ENCODE data around the gene MBD5. TPM values are rescaled to one million over a fixed set of nuclear protein-coding genes. Genes with fewer than 3 reads are reported as not detected.
"Not testable (repeated sequence)": the region's sequence is repeated elsewhere in the genome, so short reads cannot be mapped to it uniquely, and the experiment has no call there.

Gene MBD5
- total RNA-seq, 2 experiments from 2014 or later: 13.6 to 18.5 TPM

GRCh38 chr2:148530350-148530749 is 509.5 kb downstream of the MBD5 start:
- CTCF ChIA-PET: no interaction called here
- POLR2A ChIA-PET: no interaction called here

- CTCF ChIA-PET: no interaction called here
- POLR2A ChIA-PET: no interaction called here
These were observed 510.3 kb downstream of the MBD5 start for GRCh38 chr2:148531235-148531634.

- CTCF ChIA-PET: interaction anchor here (0.9 kb wide), 1 partner anchor 22 kb away, joined by 3 read pairs; no protein-coding TSS in a partner anchor
- POLR2A ChIA-PET: interaction anchor here (0.7 kb wide), 1 partner anchor 9 kb away, joined by 3 read pairs; no protein-coding TSS in a partner anchor
These were observed 511.0 kb downstream of the MBD5 start for GRCh38 chr2:148531669-148532428.

GRCh38 chr2:148533004-148533403 is 512.1 kb downstream of the MBD5 start:
- ChIA-PET POLR2A (no interaction called here), CTCF (no interaction called here)

- CTCF ChIA-PET: no interaction called here
- POLR2A ChIA-PET: no interaction called here
These were observed 512.8 kb downstream of the MBD5 start for GRCh38 chr2:148533685-148534084.

GRCh38 chr2:148534416-148535204 is 513.7 kb downstream of the MBD5 start:
- CTCF ChIA-PET: no interaction called here
- POLR2A ChIA-PET: no interaction called here

GRCh38 chr2:148538375-148538774 is 517.5 kb downstream of the MBD5 start:
- CTCF ChIA-PET: no interaction called here

GRCh38 chr2:148540022-148540421 is 519.1 kb downstream of the MBD5 start:
- ChIA-PET POLR2A (no interaction called here), CTCF (interaction anchor here (0.7 to 1.2 kb wide), 2 partner anchors 13 to 31 kb away, joined by 3 read pairs; no protein-coding TSS in a partner anchor)

More at GRCh38 chr2:148538375-148538774, 517.5 kb downstream of the MBD5 start:
- POLR2A ChIA-PET: no interaction called here

- CTCF ChIA-PET: no interaction called here
- POLR2A ChIA-PET: interaction anchor here (0.6 to 1.0 kb wide), 2 partner anchors 10 to 234 kb away, joined by 3 read pairs; no protein-coding TSS in a partner anchor
These were observed 520.9 kb downstream of the MBD5 start for GRCh38 chr2:148541792-148542191.

GRCh38 chr2:148542614-148543013 is 521.7 kb downstream of the MBD5 start:
- ChIA-PET POLR2A (no interaction called here), CTCF (no interaction called here)

- POLR2A ChIA-PET: not testable (repeated sequence)
- CTCF ChIA-PET: interaction anchor here (1.7 kb wide), 1 partner anchor 12 kb away, joined by 5 read pairs; no protein-coding TSS in a partner anchor
These were observed 522.2 kb downstream of the MBD5 start for GRCh38 chr2:148543088-148543540.

- ChIA-PET CTCF (no interaction called here), POLR2A (interaction anchor here (0.6 kb wide), 1 partner anchor 102 kb away, joined by 5 read pairs; no protein-coding TSS in a partner anchor)
These were observed 524.7 kb downstream of the MBD5 start for GRCh38 chr2:148545390-148546256.

GRCh38 chr2:148546270-148546669 is 525.4 kb downstream of the MBD5 start:
- ChIA-PET CTCF (no interaction called here), POLR2A (interaction anchor here (0.6 kb wide), 1 partner anchor 101 kb away, joined by 5 read pairs; no protein-coding TSS in a partner anchor)

- ChIA-PET POLR2A (no interaction called here), CTCF (no interaction called here)
These were observed 528.0 kb downstream of the MBD5 start for GRCh38 chr2:148548716-148549400.

GRCh38 chr2:148552675-148553331 is 531.9 kb downstream of the MBD5 start:
- ChIA-PET POLR2A (interaction anchor here (0.5 to 0.6 kb wide), 2 partner anchors 58 to 83 kb away, joined by 3 read pairs; no protein-coding TSS in a partner anchor), CTCF (interaction anchor here (0.8 kb wide), 1 partner anchor 12 kb away, joined by 3 read pairs; no protein-coding TSS in a partner anchor)

- CTCF ChIA-PET: no interaction called here
These were observed 532.5 kb downstream of the MBD5 start for GRCh38 chr2:148553332-148553887.

GRCh38 chr2:148554459-148555247 is 533.8 kb downstream of the MBD5 start:
- CTCF ChIA-PET: interaction anchor here (1.7 kb wide), 1 partner anchor 11 kb away, joined by 5 read pairs; no protein-coding TSS in a partner anchor
- POLR2A ChIA-PET: interaction anchor here (0.8 kb wide), 1 partner anchor 333 kb away, joined by 3 read pairs; no protein-coding TSS in a partner anchor

More at GRCh38 chr2:148553332-148553887, 532.5 kb downstream of the MBD5 start:
- POLR2A ChIA-PET: interaction anchor here (0.5 to 0.6 kb wide), 2 partner anchors 57 to 82 kb away, joined by 3 read pairs; no protein-coding TSS in a partner anchor

All from activated CD8-positive, alpha-beta memory T cell treated with anti-CD3 and anti-CD28 coated beads for 36 hours (primary cell).